GM23248 (cell line): Measurements from ENCODE around the gene DKK3. TPM values are rescaled to one million over a fixed set of nuclear protein-coding genes. Genes with fewer than 3 reads are reported as not detected.

ENCODE experiments used
- DNase-seq: peaks from one replicate; pipeline ENCODE4 v3.0.0-alpha.2; 2015
- H2AFZ ChIP-seq: fragments of 200-600 bp; sonication (generic); 2 replicates; pipeline ENCODE4 v1.6.1; 2016; ENCODE audit warnings: antibody characterized with exemption
- H3F3A ChIP-seq: fragments of 200-600 bp; sonication (generic); 2 replicates; pipeline ENCODE4 v1.6.1; 2016; ENCODE audit warnings: mild to moderate bottlenecking, antibody characterized with exemption, mixed run types; ENCODE audit not compliant: insufficient read depth
- H3K27ac ChIP-seq: fragments of 200-600 bp; sonication (generic); 2 replicates; pipeline ENCODE4 v1.5.1; 2016; ENCODE audit warnings: mild to moderate bottlenecking
- H3K27me3 ChIP-seq: fragments of 200-600 bp; sonication (generic); replicated peaks from 2 replicates; pipeline ENCODE4 v1.6.1; 2016; ENCODE audit warnings: mild to moderate bottlenecking; ENCODE audit not compliant: insufficient read depth
- H3K36me3 ChIP-seq: fragments of 200-600 bp; sonication (generic); 2 replicates; pipeline ENCODE4 v1.6.1; 2016; ENCODE audit warnings: low read depth, mild to moderate bottlenecking
- H3K4me1 ChIP-seq: fragments of 200-600 bp; sonication (generic); 2 replicates; pipeline ENCODE4 v1.6.1; 2016; ENCODE audit warnings: mild to moderate bottlenecking; ENCODE audit not compliant: insufficient read depth
- H3K4me2 ChIP-seq: fragments of 200-600 bp; sonication (generic); one replicate; pipeline ENCODE4 v1.6.1; 2016; ENCODE audit warnings: mild to moderate bottlenecking; ENCODE audit not compliant: unreplicated experiment
- H3K4me3 ChIP-seq: fragments of 200-600 bp; sonication (generic); 2 replicates; pipeline ENCODE4 v1.5.1; 2016; ENCODE audit warnings: mild to moderate bottlenecking
- H3K79me2 ChIP-seq: fragments of 200-600 bp; sonication (generic); 2 replicates; pipeline ENCODE4 v1.6.1; 2016; ENCODE audit warnings: mild to moderate bottlenecking; ENCODE audit not compliant: insufficient read depth
- H3K9ac ChIP-seq: fragments of 200-600 bp; sonication (generic); 2 replicates; pipeline ENCODE4 v1.6.1; 2016; ENCODE audit warnings: mild to moderate bottlenecking
- H3K9me2 ChIP-seq: fragments of 200-600 bp; sonication (generic); 2 replicates; pipeline ENCODE4 v1.6.1; 2016; ENCODE audit warnings: mixed run types, mild to moderate bottlenecking, moderate library complexity; ENCODE audit not compliant: insufficient read depth
- H3K9me3 ChIP-seq: fragments of 200-600 bp; sonication (generic); one replicate; pipeline ENCODE4 v1.6.1; 2017; ENCODE audit warnings: low read depth
- H4K20me1 ChIP-seq: fragments of 200-600 bp; sonication (generic); 2 replicates; pipeline ENCODE4 v1.6.0; 2016; ENCODE audit not compliant: insufficient read depth
- EZH2 ChIP-seq: fragments of 200-600 bp; sonication (generic); IDR thresholded peaks from 2 replicates; pipeline ENCODE4 v1.6.1; 2018; ENCODE audit warnings: antibody characterized with exemption, mild to moderate bottlenecking; ENCODE audit not compliant: insufficient read depth, poor library complexity, severe bottlenecking
- EZH2phosphoT487 ChIP-seq: fragments of 200-600 bp; sonication (generic); IDR thresholded peaks from 2 replicates; pipeline ENCODE4 v1.6.1; 2018; ENCODE audit warnings: antibody characterized with exemption, moderate library complexity, mild to moderate bottlenecking, low read depth; ENCODE audit not compliant: insufficient read depth
- WGBS, 2 experiments: methylation state at CpG; one replicate each; pipeline ENCODE4 v1.1.6; 2015 to 2017; ENCODE audit warnings: low lambda C conversion rate in 2 of 2, low coverage in 1 of 2; ENCODE audit errors: missing lambda C conversion rate in 2 of 2; 5-methylcytosine and 5-hydroxymethylcytosine counted together
- in situ Hi-C: fragments of 300-500 bp; cut with MboI; formaldehyde crosslinking; loops from 2 replicates; pipeline ENCODE4 v1.15.0; 2020
- polyA plus RNA-seq: library from polyadenylated mRNA; unstranded; fragments of >200 nt; fragmentation: Nextera tagmentation; extraction: Ambion mirVana; gene quantifications from 2 replicates; pipeline ENCODE4 v1.2.1, GENCODE V29; 2016
- total RNA-seq: library from RNA; depleted of rRNA; stranded (reverse); fragments of >200 nt; shearing (Covaris generic); gene quantifications from 2 replicates; pipeline ENCODE4 v1.2.3, GENCODE V29; 2014

Gene DKK3
- total and polyA plus RNA-seq, 2 experiments from 2014 or later = 225 to 237 TPM

DNA sequence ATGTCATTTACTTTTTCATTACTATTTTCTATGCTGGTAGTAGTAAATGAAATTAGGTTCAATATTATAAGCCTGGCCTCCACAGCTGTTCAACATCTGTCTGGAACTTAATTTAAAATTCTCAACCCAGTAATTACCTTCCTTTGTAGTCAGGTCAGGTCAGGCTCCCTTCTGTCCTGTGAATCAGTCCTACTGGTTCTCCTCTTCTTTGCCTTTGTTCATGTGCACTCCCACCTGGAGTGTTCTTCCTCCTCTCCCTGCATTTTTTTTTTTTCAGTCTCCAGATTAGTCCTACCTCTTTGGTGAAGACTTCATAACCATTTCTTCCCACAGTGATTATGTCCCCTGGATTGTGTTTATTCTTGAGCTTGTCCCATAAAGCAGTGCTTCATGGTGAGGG lies 67.9 kb downstream of the DKK3 start:
- TF ChIP-seq EZH2phosphoT487 = no peak
- no peak for TF ChIP-seq EZH2
- H3K9me2 ChIP-seq = no peaks in the 10 kb centered on the region
- peaks cover 56% of the 10 kb centered on the region for H3K36me3 ChIP-seq
- H2AFZ ChIP-seq = no peak overlapping the region
- H3K4me1 ChIP-seq = peaks cover 20% of the 10 kb centered on the region
- H3K27ac ChIP-seq = no peak overlapping the region
- no peak overlapping the region for H3K4me3 ChIP-seq
- no peaks in the 10 kb centered on the region for H3K27me3 ChIP-seq
- H3K4me2 ChIP-seq = no peak overlapping the region
- in situ Hi-C loops = loop anchor here (25.0 kb wide), 1 partner anchor 322 kb away; no protein-coding TSS in a partner anchor
- H3F3A ChIP-seq = peaks cover 21% of the 10 kb centered on the region; the same call in 1 of the 2 replicates
- no peak overlapping the region for H3K9ac ChIP-seq
- DNase-seq = no peak
- no peaks in the 10 kb centered on the region for H3K9me3 ChIP-seq
- H3K79me2 ChIP-seq = no peaks in the 10 kb centered on the region
- no peaks in the 10 kb centered on the region for H4K20me1 ChIP-seq

DNA sequence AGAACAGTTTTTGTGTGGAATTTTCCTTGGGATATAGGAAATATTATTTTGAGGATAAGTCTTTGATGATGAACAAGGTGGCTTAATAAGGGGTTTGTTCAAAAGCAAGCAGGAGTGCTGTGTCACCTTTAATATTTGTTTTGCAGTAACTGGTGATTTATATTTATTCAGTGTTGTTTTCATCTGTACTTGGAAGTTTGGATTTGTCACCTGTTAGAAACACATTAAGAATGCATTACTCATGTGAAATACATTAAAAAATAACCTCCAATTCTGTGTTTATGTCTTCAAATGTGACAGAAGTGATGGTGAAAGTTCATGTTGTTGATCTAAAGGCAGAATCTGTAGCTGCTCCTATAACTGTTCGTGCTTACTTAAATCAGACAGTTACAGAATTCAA lies 70.5 kb downstream of the DKK3 start:
- peak overlapping the region; percentile 26; the same call in 1 of the 2 replicates for H3K9ac ChIP-seq
- H3K36me3 ChIP-seq = peaks cover 64% of the 10 kb centered on the region
- peak overlapping the region; percentile 9 for H3K4me2 ChIP-seq
- H3K79me2 ChIP-seq = no peaks in the 10 kb centered on the region
- DNase-seq = peak; percentile 47
- WGBS, 2 experiments = 84 to 86% methylated on average over 1 of the region's 1 CpG
- no peaks in the 10 kb centered on the region for H3K27me3 ChIP-seq
- no peaks in the 10 kb centered on the region for H3K9me3 ChIP-seq
- no peaks in the 10 kb centered on the region for H3K9me2 ChIP-seq
- no peak overlapping the region for H3K4me3 ChIP-seq
- H4K20me1 ChIP-seq = no peaks in the 10 kb centered on the region
- peaks cover 15% of the 10 kb centered on the region for H3K4me1 ChIP-seq
- no peak overlapping the region for H2AFZ ChIP-seq
- peak overlapping the region; percentile 33 for H3K27ac ChIP-seq
- H3F3A ChIP-seq = 0 out of 2 replicates have a peak, but pooled peaks cover 7% of the 10 kb centered on the region
- TF ChIP-seq EZH2 (no peak), EZH2phosphoT487 (no peak)
- in situ Hi-C loops = loop anchor here (10.0 to 25.0 kb wide), 2 partner anchors 97 to 324 kb away; no protein-coding TSS in a partner anchor

DNA sequence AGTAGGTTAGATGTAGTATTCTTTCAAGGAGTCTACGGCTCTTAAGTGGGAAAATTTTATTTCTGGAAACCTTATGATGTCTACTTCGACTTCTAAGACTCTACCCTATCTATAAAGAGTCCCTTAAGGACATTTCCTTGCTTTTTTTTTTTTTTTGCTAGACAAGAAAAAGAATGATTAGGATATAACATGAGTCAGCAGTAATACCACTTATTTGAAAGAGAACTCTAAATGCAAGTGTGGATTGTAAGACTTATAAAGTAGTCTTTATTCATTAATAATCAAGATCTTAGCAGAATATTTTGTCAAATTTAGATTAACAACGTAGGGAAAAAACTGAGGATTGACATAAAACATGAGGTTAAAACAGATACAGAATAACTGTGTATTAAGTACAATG lies 71.0 kb downstream of the DKK3 start:
- Histone ChIP-seq H3K9me3 (no peaks in the 10 kb centered on the region), H3K79me2 (no peaks in the 10 kb centered on the region), H3K9me2 (no peaks in the 10 kb centered on the region), H4K20me1 (no peaks in the 10 kb centered on the region), H3K4me2 (peak overlapping the region; percentile 9), H3K27me3 (no peaks in the 10 kb centered on the region), H3K36me3 (peaks cover 62% of the 10 kb centered on the region), H3K9ac (peak overlapping the region; percentile 26; the same call in 1 of the 2 replicates), H3K4me1 (peaks cover 15% of the 10 kb centered on the region), H3K4me3 (no peak overlapping the region), H2AFZ (no peak overlapping the region), H3K27ac (peak overlapping the region; percentile 33), H3F3A (0 out of 2 replicates have a peak, but pooled peaks cover 7% of the 10 kb centered on the region)
- in situ Hi-C loops = loop anchor here (10.0 to 25.0 kb wide), 2 partner anchors 97 to 325 kb away; no protein-coding TSS in a partner anchor
- 78 to 87% methylated on average over 3 of the region's 3 CpGs for WGBS, 2 experiments
- TF ChIP-seq EZH2phosphoT487 (no peak), EZH2 (no peak)
- DNase-seq = peak; percentile 14

DNA sequence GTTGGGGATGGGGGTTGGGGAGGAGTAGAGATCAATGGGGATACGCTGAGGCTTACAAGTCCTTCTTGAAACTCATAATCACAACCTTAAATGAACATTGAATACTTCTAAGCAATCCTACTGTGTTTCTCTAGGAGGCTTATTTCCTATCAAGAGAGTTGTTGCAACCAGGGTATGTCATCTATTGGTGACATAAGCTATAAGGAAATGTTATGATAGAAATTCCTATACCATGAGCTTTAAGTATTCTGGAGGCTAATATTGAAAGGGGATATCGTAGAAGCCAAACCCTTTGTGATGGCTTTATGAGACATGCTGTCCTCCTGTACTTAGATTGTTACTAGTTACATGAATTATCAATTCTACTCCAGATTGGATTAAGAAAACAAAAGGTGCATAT lies 72.9 kb downstream of the DKK3 start:
- no peaks in the 10 kb centered on the region for H3K27me3 ChIP-seq
- peaks cover 48% of the 10 kb centered on the region for H3K36me3 ChIP-seq
- H3K79me2 ChIP-seq = no peaks in the 10 kb centered on the region
- H4K20me1 ChIP-seq = no peaks in the 10 kb centered on the region
- no peak overlapping the region for H3K4me2 ChIP-seq
- H3K4me1 ChIP-seq = peaks cover 24% of the 10 kb centered on the region
- no peak overlapping the region for H3K9ac ChIP-seq
- no peaks in the 10 kb centered on the region for H3K9me2 ChIP-seq
- no peak overlapping the region for H3K4me3 ChIP-seq
- H3F3A ChIP-seq = peaks cover 13% of the 10 kb centered on the region; the same call in 1 of the 2 replicates
- TF ChIP-seq EZH2 (no peak), EZH2phosphoT487 (no peak)
- WGBS, 2 experiments = 96 to 99% methylated on average over 2 of the region's 2 CpGs
- H3K27ac ChIP-seq = no peak overlapping the region
- no peak for DNase-seq
- no peak overlapping the region for H2AFZ ChIP-seq
- H3K9me3 ChIP-seq = no peaks in the 10 kb centered on the region
- in situ Hi-C loops = loop anchor here (10.0 to 25.0 kb wide), 2 partner anchors 99 to 327 kb away; no protein-coding TSS in a partner anchor
